Activated CD8-positive, alpha-beta memory T cell treated with anti-CD3 and anti-CD28 coated beads for 48 hours (primary cell): ENCODE data around the gene ANKRD33.

Experiments used
- DNase-seq, 3 experiments: peaks; one replicate each; pipeline ENCODE4 v3.0.0-alpha.2; 2020; ENCODE audit warnings: low read depth in 2 of 3, low spot score in 2 of 3

The ANKRD33 gene

GRCh38 chr12:51887476-51888315 lies at the start of gene ANKRD33:
TSS of gene ANKRD33 (plus strand) at chr12:51888103. CDS start at chr12:51888187, 84 bp downstream.
- DNase-seq, result no peak

DNA sequence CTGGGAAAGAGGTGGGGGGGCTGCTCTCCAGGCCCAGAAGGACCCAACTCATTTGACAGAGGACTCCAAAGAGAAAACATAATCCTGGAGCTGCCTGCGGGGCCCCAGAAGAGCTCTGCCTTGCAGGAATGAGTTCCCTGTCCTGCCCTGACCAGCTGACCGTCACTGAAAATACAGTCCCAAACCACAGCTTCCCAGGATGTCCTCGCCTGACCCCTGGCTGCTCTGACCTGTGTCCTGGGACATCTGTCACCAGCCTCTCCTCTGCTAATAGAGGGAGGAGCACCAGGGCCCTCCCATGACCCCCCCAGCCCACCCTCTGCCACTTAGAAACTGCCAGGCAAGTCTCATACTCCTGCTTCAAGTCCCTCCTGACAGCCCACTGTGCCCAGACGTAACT lies 49.1 kb upstream of the ANKRD33 start:
- DNase-seq, result no peak

DNA sequence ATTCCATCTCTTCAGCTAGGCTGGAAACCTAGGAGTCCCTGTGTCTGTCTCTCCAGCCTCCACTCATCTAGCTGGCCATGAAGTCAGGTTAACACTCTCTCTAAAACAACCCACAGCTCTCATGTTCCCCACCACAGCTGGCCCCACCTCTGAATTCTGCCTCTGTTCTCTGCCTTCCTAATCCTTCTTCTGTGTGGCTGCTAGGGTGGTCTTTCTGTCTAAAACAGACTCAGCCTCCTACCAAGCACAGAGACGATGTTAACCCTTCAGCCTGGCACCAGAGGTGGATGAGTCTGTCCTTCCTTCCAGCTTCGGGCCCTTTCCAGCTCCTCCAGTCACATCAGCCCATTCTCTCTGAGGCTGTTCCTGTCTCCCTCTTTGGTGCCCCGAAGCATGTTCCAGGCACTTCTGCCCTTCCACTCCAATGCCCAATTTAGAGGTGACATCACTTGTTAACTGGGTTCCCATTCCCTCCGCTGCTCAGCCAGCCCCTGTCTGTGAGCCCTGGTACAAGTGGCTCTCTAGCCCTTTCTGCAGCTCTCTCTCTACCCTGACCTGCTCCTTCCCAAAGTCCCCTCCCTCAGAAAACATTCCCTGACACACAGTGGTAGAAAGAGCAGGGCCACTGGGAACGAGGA lies 48.5 kb upstream of the ANKRD33 start:
- DNase-seq, result no peak

DNA sequence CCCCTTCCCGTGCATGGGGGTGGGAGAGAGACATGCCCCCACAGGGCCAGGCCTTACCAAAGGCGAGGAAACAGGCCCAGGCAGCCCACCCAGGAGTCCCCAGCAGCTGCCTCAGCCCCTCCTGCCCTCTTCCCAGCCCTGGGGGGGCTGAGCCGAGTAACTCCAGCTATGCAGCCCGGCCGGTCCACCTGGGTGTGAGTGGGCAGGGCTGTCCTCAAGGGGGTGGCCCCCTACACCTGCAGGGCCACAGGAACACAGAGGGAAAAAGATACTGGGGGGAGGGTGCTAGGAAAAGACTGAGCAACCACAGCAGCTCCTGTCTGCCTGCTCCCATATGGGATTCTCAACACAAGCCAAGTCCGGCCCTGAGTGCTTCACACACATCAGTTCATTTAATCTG lies 46.9 kb upstream of the ANKRD33 start:
- no peak for DNase-seq

- DNase-seq, result no peak
Observed at GRCh38 chr12:51841727-51842126, 46.2 kb upstream of the ANKRD33 start.

- DNase-seq, result no peak
Observed at GRCh38 chr12:51844854-51845253, 43.0 kb upstream of the ANKRD33 start.

DNA sequence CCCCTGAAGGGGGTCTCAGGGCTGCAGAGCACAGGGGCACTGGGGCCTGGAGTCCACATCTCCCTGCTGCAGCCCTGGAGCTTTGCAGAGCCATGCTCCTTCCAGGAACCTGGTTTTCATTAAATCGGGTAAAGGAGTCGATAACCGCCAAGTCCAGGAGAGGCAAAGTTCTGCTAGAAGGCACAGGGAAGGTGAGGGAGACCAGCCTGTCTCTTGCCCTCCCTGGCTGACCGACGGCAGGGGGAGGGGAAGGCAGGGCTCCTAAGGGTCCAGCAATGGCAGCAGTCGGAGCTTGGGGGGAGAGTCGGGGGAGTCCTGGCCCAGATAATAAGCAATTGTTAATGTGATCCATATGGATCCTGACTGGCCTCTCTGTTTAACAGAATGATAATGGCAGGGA lies 42.4 kb upstream of the ANKRD33 start:
- DNase-seq, result no peak

GRCh38 chr12:51846271-51846691 lies 41.6 kb upstream of the ANKRD33 start:
- no peak for DNase-seq

GRCh38 chr12:51846911-51847642 lies 40.8 kb upstream of the ANKRD33 start:
- no peak for DNase-seq

DNA sequence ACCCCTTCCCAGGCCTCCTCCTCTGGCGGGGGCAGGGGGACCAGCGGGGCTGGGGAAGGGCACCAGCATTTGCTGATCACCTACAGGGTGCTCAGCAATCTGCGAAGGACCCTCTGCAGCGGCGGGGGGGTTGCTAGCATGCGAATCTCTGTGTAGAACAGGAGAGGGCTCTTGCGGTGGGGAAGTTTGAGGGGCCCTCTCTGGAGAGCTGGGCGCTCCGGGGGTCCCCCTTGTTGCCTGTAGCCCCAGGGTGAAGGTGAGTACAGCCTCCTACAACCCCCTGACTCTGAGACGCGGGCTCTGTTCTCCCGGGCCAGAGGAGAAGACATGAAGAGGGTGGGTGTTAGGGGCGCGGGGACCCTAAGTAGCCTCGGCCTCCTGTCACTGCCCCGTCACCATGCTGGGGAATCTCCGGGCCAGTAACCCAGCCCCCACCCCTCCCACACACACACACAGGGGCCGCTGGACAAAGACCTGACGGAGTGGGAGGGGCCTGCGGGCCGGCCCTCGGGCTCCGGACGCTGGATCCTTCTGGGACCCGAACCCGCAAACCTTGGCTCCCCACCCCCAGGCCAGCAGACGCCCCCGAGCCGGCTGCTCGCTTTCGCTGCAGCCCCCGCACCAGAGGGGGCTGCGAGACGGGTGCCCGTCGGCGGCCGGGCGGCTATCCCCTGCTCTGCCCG lies 40.1 kb upstream of the ANKRD33 start:
- no peak for DNase-seq

DNA sequence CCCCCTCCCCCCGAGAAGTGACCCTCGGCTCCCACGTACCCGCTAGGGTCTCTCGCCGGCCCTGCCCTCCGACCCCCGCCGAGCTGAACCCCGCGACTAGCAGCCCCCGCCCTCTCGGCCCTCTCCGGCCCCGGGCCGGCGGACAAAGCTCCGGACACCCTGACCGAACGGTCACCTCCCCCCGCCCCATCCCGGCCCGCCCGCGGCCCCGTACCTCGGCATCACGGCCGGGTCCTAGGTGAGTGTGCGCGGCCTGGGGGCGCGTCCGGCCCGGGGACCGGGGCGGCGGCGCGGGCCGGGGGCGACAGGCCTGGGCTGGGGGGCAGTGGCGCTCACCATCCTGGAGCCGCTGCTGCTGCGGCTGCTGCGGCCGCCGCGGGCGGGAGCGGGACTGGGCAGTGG lies 39.6 kb upstream of the ANKRD33 start, which contains the start of gene FIGNL2:
FIGNL2 (minus strand) TSS at position 393 of the 402 bp plus-strand sequence. CDS start 26,305 bp downstream, outside the sequence.
- DNase-seq, result no peak

GRCh38 chr12:51848841-51849735 lies 38.8 kb upstream of the ANKRD33 start:
- DNase-seq, result no peak

- no peak for DNase-seq
Observed at GRCh38 chr12:51850081-51850964, 37.6 kb upstream of the ANKRD33 start.

- DNase-seq, result no peak
Observed at GRCh38 chr12:51850965-51851299, 37.0 kb upstream of the ANKRD33 start.

DNA sequence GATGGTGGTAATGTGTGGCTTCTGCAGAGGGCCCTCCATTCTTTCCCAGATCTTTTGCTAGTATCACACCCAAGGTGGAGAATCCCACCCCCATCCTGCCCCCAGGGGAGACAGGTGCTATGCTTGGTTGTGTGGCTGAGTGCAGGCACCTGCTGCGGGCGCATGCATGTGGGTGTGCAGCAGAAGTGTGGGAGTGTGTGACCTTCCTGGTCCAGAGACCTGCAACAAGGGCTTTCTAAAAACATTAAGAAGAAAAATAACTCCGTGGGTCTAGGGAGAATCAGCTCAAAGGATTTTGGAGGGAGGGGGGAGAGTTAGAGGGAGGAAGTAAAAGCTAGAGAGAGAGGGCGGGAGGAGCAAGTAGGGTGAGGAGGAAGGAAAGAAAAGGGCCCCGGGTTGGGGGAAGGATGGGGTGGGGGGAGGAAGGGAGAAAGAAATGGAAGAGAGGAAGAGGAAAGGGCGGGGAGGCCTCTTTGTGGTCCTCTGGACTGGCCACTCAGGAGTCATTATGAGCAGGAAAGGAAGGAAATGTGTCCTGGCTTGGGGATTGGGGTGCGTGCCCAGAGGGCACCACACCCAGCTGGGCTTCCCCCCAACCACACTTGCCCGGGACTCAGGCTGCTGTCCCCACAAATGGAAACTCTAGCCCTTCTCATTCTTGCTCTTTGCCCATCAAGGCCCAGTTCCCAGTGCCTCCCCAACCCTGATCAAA lies 36.3 kb upstream of the ANKRD33 start:
- DNase-seq, result no peak

GRCh38 chr12:51852404-51853137 lies 35.3 kb upstream of the ANKRD33 start:
- no peak for DNase-seq

DNA sequence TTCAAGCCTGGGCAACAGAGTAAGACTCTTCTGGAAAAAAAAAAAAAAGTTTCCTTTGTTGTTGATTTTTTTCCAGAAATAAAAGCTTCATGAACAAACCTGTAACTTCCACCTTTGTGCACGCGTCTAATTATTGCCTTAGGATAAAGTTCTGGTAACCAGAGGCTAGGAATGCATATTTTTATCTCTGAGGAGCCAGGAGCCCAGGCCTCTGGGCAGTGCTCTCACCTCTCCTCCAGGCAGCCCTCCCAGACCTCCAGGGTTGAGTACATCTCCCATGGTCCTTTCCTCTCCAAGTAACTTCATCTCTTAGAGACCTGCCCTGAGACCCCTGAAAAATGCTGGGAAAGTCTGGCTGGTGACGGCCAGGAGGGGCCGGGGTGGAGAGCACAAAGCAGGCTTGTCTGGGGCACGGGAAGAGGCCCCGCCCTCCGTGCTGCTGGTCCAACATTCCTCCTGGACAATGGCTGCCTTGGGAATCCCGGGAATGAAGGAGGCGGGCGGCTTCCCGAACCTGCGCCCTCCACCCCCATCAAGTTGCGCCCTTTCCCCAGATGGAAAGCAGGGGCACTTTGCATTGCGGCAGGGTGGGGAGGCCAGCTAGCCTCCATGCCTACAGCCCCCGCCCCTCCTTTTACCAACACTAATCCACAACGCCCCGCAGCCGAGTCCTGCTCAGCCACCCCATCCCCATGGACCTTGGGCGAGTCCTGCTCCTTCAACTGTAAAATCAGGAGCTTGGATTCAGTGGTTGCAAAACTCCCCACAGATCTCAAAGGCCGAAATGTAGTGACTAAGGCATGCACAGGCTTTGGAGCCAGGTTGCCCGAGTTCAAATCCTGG lies 32.1 kb upstream of the ANKRD33 start:
- no peak for DNase-seq
